Smooth muscle cell (in vitro differentiated cells): ENCODE results near the gene ADK. TPM values are rescaled to one million over a fixed set of nuclear protein-coding genes. Genes with fewer than 3 reads are reported as not detected.

ENCODE experiments used
- DNase-seq: peaks from one replicate; lab custom pipeline; 2025; ENCODE audit not compliant: unreplicated experiment; lab: John Stamatoyannopoulos, UW
- H2AFZ ChIP-seq: fragments of 200-600 bp; sonication (generic); 2 replicates; pipeline ENCODE4 v1.6.0; 2016; ENCODE audit warnings: antibody characterized with exemption, low read depth, mild to moderate bottlenecking
- H3F3A ChIP-seq: fragments of 200-600 bp; sonication (generic); 2 replicates; pipeline ENCODE4 v1.6.0; 2017; ENCODE audit warnings: antibody characterized with exemption, low read depth
- H3K27ac ChIP-seq: fragments of 200-600 bp; sonication (generic); 2 replicates; pipeline ENCODE4 v1.5.1; 2016; ENCODE audit warnings: low read depth, mild to moderate bottlenecking
- H3K27me3 ChIP-seq: fragments of 200-600 bp; sonication (generic); 2 replicates; pipeline ENCODE4 v1.6.1; 2016; ENCODE audit warnings: low read depth, mild to moderate bottlenecking
- H3K36me3 ChIP-seq: fragments of 200-600 bp; sonication (generic); 2 replicates; pipeline ENCODE4 v1.5.1; 2016; ENCODE audit warnings: low read depth
- H3K4me1 ChIP-seq: fragments of 200-600 bp; sonication (generic); 2 replicates; pipeline ENCODE4 v1.5.1; 2016; ENCODE audit warnings: low read depth
- H3K4me2 ChIP-seq: fragments of 200-600 bp; sonication (generic); 2 replicates; pipeline ENCODE4 v1.6.0; 2016; ENCODE audit warnings: mild to moderate bottlenecking
- H3K4me3 ChIP-seq: fragments of 200-600 bp; sonication (generic); 2 replicates; pipeline ENCODE4 v1.5.1; 2016; ENCODE audit warnings: mild to moderate bottlenecking
- H3K79me2 ChIP-seq: fragments of 200-600 bp; sonication (generic); 2 replicates; pipeline ENCODE4 v1.6.0; 2016; ENCODE audit warnings: low read depth, mild to moderate bottlenecking
- H3K9ac ChIP-seq: fragments of 200-600 bp; sonication (generic); 2 replicates; pipeline ENCODE4 v1.6.0; 2016; ENCODE audit warnings: low read depth
- H3K9me3 ChIP-seq: fragments of 200-600 bp; sonication (generic); replicated peaks from 2 replicates; pipeline ENCODE4 v1.5.1; 2016; ENCODE audit warnings: low read depth
- H4K20me1 ChIP-seq: fragments of 200-600 bp; sonication (generic); 2 replicates; pipeline ENCODE4 v1.6.0; 2016; ENCODE audit warnings: low read depth
- CTCF ChIP-seq: fragments of 200-600 bp; sonication (generic); IDR thresholded peaks from 2 replicates; pipeline ENCODE4 v1.5.1; 2017; ENCODE audit warnings: borderline replicate concordance, mild to moderate bottlenecking, antibody characterized with exemption; ENCODE audit not compliant: insufficient read depth, poor library complexity, severe bottlenecking
- WGBS: methylation state at CpG from one replicate; pipeline ENCODE4 v1.1.7; 2016; ENCODE audit warnings: low lambda C conversion rate; 5-methylcytosine and 5-hydroxymethylcytosine counted together
- polyA plus RNA-seq: library from polyadenylated mRNA; unstranded; fragments of >200 nt; fragmentation: Nextera tagmentation; extraction: Ambion mirVana; gene quantifications from 2 replicates; pipeline ENCODE4 v1.2.1, GENCODE V29; 2016
- total RNA-seq: library from RNA; depleted of rRNA; stranded (reverse); fragments of >200 nt; gene quantifications from 2 replicates; pipeline ENCODE4 v1.2.3, GENCODE V29; 2014

Gene ADK
- total and polyA plus RNA-seq, 2 experiments from 2014 or later, result 19.4 to 25.1 TPM

GRCh38 chr10:74530981-74531380, 380.0 kb downstream of the ADK start:
- Histone ChIP-seq H3F3A (no peaks in the 10 kb centered on the region), H3K27ac (no peak overlapping the region), H3K4me3 (no peak overlapping the region), H3K79me2 (no peaks in the 10 kb centered on the region), H3K9ac (no peak overlapping the region), H3K27me3 (no peaks in the 10 kb centered on the region), H2AFZ (no peak overlapping the region), H3K4me2 (no peak overlapping the region), H4K20me1 (no peaks in the 10 kb centered on the region), H3K4me1 (no peaks in the 10 kb centered on the region), H3K36me3 (no peaks in the 10 kb centered on the region), H3K9me3 (no peaks in the 10 kb centered on the region)
- WGBS, result 88% methylated on average over 3 of the region's 3 CpGs
- no peak for TF ChIP-seq CTCF
- no peak for DNase-seq

GRCh38 chr10:74539317-74539716, 388.3 kb downstream of the ADK start:
- 95% methylated on average over 2 of the region's 2 CpGs for WGBS
- no peak overlapping the region for H3K4me2 ChIP-seq

GRCh38 chr10:74541375-74541774, 390.4 kb downstream of the ADK start:
- Histone ChIP-seq H3K9me3 (no peaks in the 10 kb centered on the region), H3K4me1 (peaks cover 4% of the 10 kb centered on the region), H3K36me3 (no peaks in the 10 kb centered on the region), H4K20me1 (no peaks in the 10 kb centered on the region), H3K9ac (no peak overlapping the region), H3K27me3 (no peaks in the 10 kb centered on the region), H3K4me2 (no peak overlapping the region), H3K27ac (peak overlapping the region; percentile 16), H3K79me2 (no peaks in the 10 kb centered on the region), H2AFZ (no peak overlapping the region), H3F3A (no peaks in the 10 kb centered on the region), H3K4me3 (no peak overlapping the region)
- 91% methylated on average over 1 of the region's 1 CpG for WGBS
- TF ChIP-seq CTCF, result no peak
- no peak for DNase-seq

More at GRCh38 chr10:74539317-74539716, 388.3 kb downstream of the ADK start:
- Histone ChIP-seq H3K9me3 (no peaks in the 10 kb centered on the region), H3K27me3 (no peaks in the 10 kb centered on the region), H3F3A (no peaks in the 10 kb centered on the region), H3K4me1 (peaks cover 4% of the 10 kb centered on the region), H3K4me3 (no peak overlapping the region), H2AFZ (no peak overlapping the region), H3K79me2 (no peaks in the 10 kb centered on the region), H4K20me1 (no peaks in the 10 kb centered on the region), H3K27ac (no peak overlapping the region), H3K36me3 (no peaks in the 10 kb centered on the region), H3K9ac (no peak overlapping the region)
- no peak for TF ChIP-seq CTCF
- no peak for DNase-seq

- Histone ChIP-seq H4K20me1 (no peaks in the 10 kb centered on the region), H3K27ac (peak overlapping the region; percentile 76), H3K4me1 (peaks cover 4% of the 10 kb centered on the region), H3K79me2 (no peaks in the 10 kb centered on the region), H3K27me3 (no peaks in the 10 kb centered on the region), H3K9me3 (no peaks in the 10 kb centered on the region), H3K4me2 (peak overlapping the region; percentile 49), H3F3A (no peaks in the 10 kb centered on the region), H3K4me3 (no peak overlapping the region), H3K9ac (peak overlapping the region; percentile 18), H3K36me3 (no peaks in the 10 kb centered on the region), H2AFZ (no peak overlapping the region)
- TF ChIP-seq CTCF, result no peak
- WGBS, result 22% methylated on average over 2 of the region's 2 CpGs
- no peak for DNase-seq
Observed at GRCh38 chr10:74542077-74542476, 391.1 kb downstream of the ADK start.
